Measurements from ENCODE around the gene FBXL7. TPM values are rescaled to one million over a fixed set of nuclear protein-coding genes. Genes with fewer than 3 reads are reported as not detected.

FBXL7 gene
- total RNA-seq, 1 donor from 2014 or later: 12.3 TPM

- H3K9me3 Mint-ChIP-seq: no peaks in the 10 kb centered on the region
- H3K9me3 ChIP-seq (ENCODE audit: low read depth): no peaks in the 10 kb centered on the region
- H3K4me3 Mint-ChIP-seq: no peak overlapping the region
- peaks cover 18% of the 10 kb centered on the region for H3K4me1 ChIP-seq
- no peak overlapping the region for H3K27ac ChIP-seq
- no peaks in the 10 kb centered on the region for H4K20me1 ChIP-seq (ENCODE audit: low read depth)
- H3K4me3 ChIP-seq: no peak overlapping the region
- no peak for DNase-seq (ENCODE audit: low spot score)
- no peaks in the 10 kb centered on the region for H3K79me2 ChIP-seq (ENCODE audit: low read depth)
- no peak overlapping the region for H3K27ac Mint-ChIP-seq
- no peaks in the 10 kb centered on the region for H3F3A ChIP-seq (ENCODE audit: low read depth)
- peaks cover 4% of the 10 kb centered on the region for H3K4me1 Mint-ChIP-seq
- TF ChIP-seq EZH2phosphoT487 (IDR thresholded peaks at IDR 0.05) (no peak), CTCF (IDR thresholded peaks at IDR 0.05) (no peak), EZH2 (IDR thresholded peaks at IDR 0.05) (no peak)
- H3K4me2 ChIP-seq: no peak overlapping the region
- H3K36me3 ChIP-seq: peaks cover 4% of the 10 kb centered on the region
- H2AFZ ChIP-seq (replicated peaks): no peak overlapping the region
- no peaks in the 10 kb centered on the region for H3K27me3 ChIP-seq
- no peaks in the 10 kb centered on the region for H3K27me3 Mint-ChIP-seq (ENCODE audit: insufficient read depth, low read depth)
- peaks cover 17% of the 10 kb centered on the region for H3K36me3 Mint-ChIP-seq
- H3K9ac ChIP-seq: no peak overlapping the region
Observed at GRCh38 chr5:15943487-15943886, 443.5 kb downstream of the FBXL7 start.

- no peaks in the 10 kb centered on the region for H3K27me3 Mint-ChIP-seq (ENCODE audit: insufficient read depth, low read depth)
- Histone ChIP-seq H3K27me3 (no peaks in the 10 kb centered on the region), H3K4me3 (no peak overlapping the region), H3K9me3 (ENCODE audit: low read depth) (no peaks in the 10 kb centered on the region), H3K4me2 (no peak overlapping the region), H3K27ac (no peak overlapping the region), H3F3A (ENCODE audit: low read depth) (no peaks in the 10 kb centered on the region), H2AFZ (replicated peaks) (no peak overlapping the region), H4K20me1 (ENCODE audit: low read depth) (no peaks in the 10 kb centered on the region), H3K36me3 (no peaks in the 10 kb centered on the region), H3K79me2 (ENCODE audit: low read depth) (no peaks in the 10 kb centered on the region), H3K4me1 (peaks cover 13% of the 10 kb centered on the region), H3K9ac (no peak overlapping the region)
- no peak for TF ChIP-seq EZH2 (IDR thresholded peaks at IDR 0.05)
- TF ChIP-seq EZH2phosphoT487 (IDR thresholded peaks at IDR 0.05): no peak
- TF ChIP-seq CTCF (IDR thresholded peaks at IDR 0.05): no peak
- peaks cover 5% of the 10 kb centered on the region for H3K36me3 Mint-ChIP-seq
- DNase-seq (ENCODE audit: low spot score): no peak
- no peak overlapping the region for H3K4me3 Mint-ChIP-seq
- H3K27ac Mint-ChIP-seq: no peak overlapping the region
- no peaks in the 10 kb centered on the region for H3K4me1 Mint-ChIP-seq
- no peaks in the 10 kb centered on the region for H3K9me3 Mint-ChIP-seq
Observed at GRCh38 chr5:15946026-15946425, 446.0 kb downstream of the FBXL7 start.

- Histone ChIP-seq H3F3A (ENCODE audit: low read depth) (no peaks in the 10 kb centered on the region), H2AFZ (replicated peaks) (no peak overlapping the region), H3K27me3 (no peaks in the 10 kb centered on the region), H3K9ac (no peak overlapping the region), H3K4me1 (peaks cover 12% of the 10 kb centered on the region), H3K79me2 (ENCODE audit: low read depth) (no peaks in the 10 kb centered on the region), H3K36me3 (no peaks in the 10 kb centered on the region), H3K4me3 (no peak overlapping the region), H3K9me3 (ENCODE audit: low read depth) (no peaks in the 10 kb centered on the region), H3K27ac (no peak overlapping the region), H3K4me2 (no peak overlapping the region), H4K20me1 (ENCODE audit: low read depth) (no peaks in the 10 kb centered on the region)
- no peak overlapping the region for H3K27ac Mint-ChIP-seq
- no peaks in the 10 kb centered on the region for H3K9me3 Mint-ChIP-seq
- no peaks in the 10 kb centered on the region for H3K27me3 Mint-ChIP-seq (ENCODE audit: insufficient read depth, low read depth)
- H3K4me3 Mint-ChIP-seq: no peak overlapping the region
- DNase-seq (ENCODE audit: low spot score): no peak
- no peak for TF ChIP-seq CTCF (IDR thresholded peaks at IDR 0.05)
- no peak for TF ChIP-seq EZH2phosphoT487 (IDR thresholded peaks at IDR 0.05)
- TF ChIP-seq EZH2 (IDR thresholded peaks at IDR 0.05): no peak
- peaks cover 6% of the 10 kb centered on the region for H3K36me3 Mint-ChIP-seq
- no peaks in the 10 kb centered on the region for H3K4me1 Mint-ChIP-seq
Observed at GRCh38 chr5:15948190-15948589, 448.2 kb downstream of the FBXL7 start.
